Measurements from ENCODE around the gene HIBADH.

GRCh38 chr7:27560706-27561235, 101.9 kb downstream of the HIBADH start:
- TF ChIP-seq POLR2A (IDR thresholded peaks at IDR 0.05) (no peak), POLR2AphosphoS5 (IDR thresholded peaks at IDR 0.05) (no peak), CTCF (IDR thresholded peaks at IDR 0.05) (no peak)
